Measurements from ENCODE around the gene RHOXF1. TPM values are rescaled to one million over a fixed set of nuclear protein-coding genes. Genes with fewer than 3 reads are reported as not detected.

RHOXF1 gene
- total RNA-seq, 2 donors from 2014 or later = 27.5 TPM; not detected in 1

Other genes with a start within 250 kb of the RHOXF1 start
- 10 to 100 TPM; 10.5 to 13.2 TPM for gene RNF113A, start 244.2 kb downstream of the RHOXF1 start, total RNA-seq
- 10 to 100 TPM; 54.6 to 96.5 TPM for gene NDUFA1, start 244.1 kb downstream of the RHOXF1 start, total RNA-seq
- gene AKAP14, start 220.0 kb downstream of the RHOXF1 start, total RNA-seq = 1 to 10 TPM in 1 of 2 donors, not detected in 1; 1.4 TPM
- gene NKAP, start 172.2 kb downstream of the RHOXF1 start, total RNA-seq = 10 to 100 TPM in 1 of 2 donors, 1 to 10 TPM in 1; 6.4 to 12.0 TPM
- gene RHOXF2B, start 38.2 kb downstream of the RHOXF1 start, total RNA-seq = under 1 TPM in 1 of 2 donors, not detected in 1; 0.97 TPM
- 1 to 10 TPM in 1 of 2 donors, not detected in 1; 10.0 TPM for gene RHOXF2, start 42.7 kb upstream of the RHOXF1 start, total RNA-seq
- gene ZBTB33, start 134.9 kb upstream of the RHOXF1 start, total RNA-seq = 10 to 100 TPM; 20.5 to 21.3 TPM
- under 1 TPM; 0.18 to 0.62 TPM for gene TMEM255A, start 195.5 kb upstream of the RHOXF1 start, total RNA-seq
- gene ATP1B4, start 246.2 kb upstream of the RHOXF1 start, total RNA-seq = under 1 TPM in 1 of 2 donors, not detected in 1; 0.50 TPM